ENCODE measurements around the gene SLC25A25. TPM values are rescaled to one million over a fixed set of nuclear protein-coding genes. Genes with fewer than 3 reads are reported as not detected.

The SLC25A25 gene
- total and polyA plus RNA-seq, 12 donors, result 2.3 to 20.7 (median 6.8) TPM

- Histone ChIP-seq H3K4me1 (peaks cover 14 to 72% (median 46%) of the 10 kb centered on the region in 9 donors), H3K27ac (peak overlapping the region in 4 of 10 donors; percentile 0 to 59 (median 24))
These were observed 23.5 kb downstream of the SLC25A25 start for GRCh38 chr9:128091571-128091970.

GRCh38 chr9:128092199-128092977, 24.4 kb downstream of the SLC25A25 start:
- TF ChIP-seq CTCF (IDR thresholded peaks at IDR 0.05), result no peak
- intact Hi-C loops (cut with DNase I), result no loop called here
- Histone ChIP-seq H3K9me3 (no peaks in the 10 kb centered on the region), H3K27ac (peak overlapping the region in 4 of 10 donors; percentile 0 to 97 (median 76)), H3K4me3 (no peak overlapping the region), H3K27me3 (no peaks in the 10 kb centered on the region), H3K36me3 (peaks cover 0 to 7% (median 0%) of the 10 kb centered on the region in 9 donors), H3K4me1 (peaks cover 14 to 80% (median 46%) of the 10 kb centered on the region in 9 donors)
- WGBS, 2 donors, result 82 to 90% methylated on average over 16 of the region's 16 CpGs
- ATAC-seq, result no peak
- no peak for DNase-seq

More at GRCh38 chr9:128091571-128091970, 23.5 kb downstream of the SLC25A25 start:
- TF ChIP-seq CTCF (IDR thresholded peaks at IDR 0.05), result no peak
- peaks cover 0 to 7% (median 0%) of the 10 kb centered on the region in 9 donors for H3K36me3 ChIP-seq
- H3K9me3 ChIP-seq, result no peaks in the 10 kb centered on the region
- DNase-seq, result no peak
- intact Hi-C loops (cut with DNase I), result no loop called here
- peak overlapping the region in 5 of 10 donors; percentile 18 to 29 (median 26) for H3K4me3 ChIP-seq
- H3K27me3 ChIP-seq, result no peaks in the 10 kb centered on the region
- ATAC-seq, result no peak
- WGBS, 2 donors, result 40 to 47% methylated on average over 13 of the region's 13 CpGs

DNA sequence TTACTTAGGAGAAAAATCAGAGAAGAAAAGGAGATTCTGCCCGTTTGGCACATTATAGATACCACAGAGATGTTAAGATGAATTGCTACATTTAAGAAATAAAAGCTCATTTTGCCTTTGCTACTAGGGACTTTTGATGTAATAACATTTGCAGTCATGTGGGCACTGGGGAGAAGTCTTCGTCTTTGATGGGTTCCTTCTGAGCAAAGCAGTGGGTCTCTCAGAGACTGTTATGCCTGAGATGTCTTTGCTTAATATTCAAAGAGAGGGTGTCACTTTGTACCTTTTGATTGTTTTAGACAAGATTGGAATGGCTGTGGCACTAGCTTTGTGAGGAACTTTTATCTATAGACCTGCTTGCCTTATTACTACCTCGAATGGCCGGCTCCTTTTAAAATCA, 25.0 kb downstream of the SLC25A25 start:
- no peak for DNase-seq
- H3K27me3 ChIP-seq, result no peaks in the 10 kb centered on the region
- ATAC-seq, result no peak
- H3K4me3 ChIP-seq, result no peak overlapping the region
- peaks cover 0 to 2% (median 0%) of the 10 kb centered on the region in 9 donors for H3K36me3 ChIP-seq
- peaks cover 14 to 80% (median 52%) of the 10 kb centered on the region in 9 donors for H3K4me1 ChIP-seq
- H3K9me3 ChIP-seq, result no peaks in the 10 kb centered on the region
- 66 to 69% methylated on average over 4 of the region's 4 CpGs for WGBS, 2 donors
- no peak for TF ChIP-seq CTCF (IDR thresholded peaks at IDR 0.05)
- intact Hi-C loops (cut with DNase I), result no loop called here
- H3K27ac ChIP-seq, result peak overlapping the region in 6 of 10 donors; percentile 79 to 97 (median 90)

- H3K36me3 ChIP-seq, result no peaks in the 10 kb centered on the region
- H3K27ac ChIP-seq, result peak overlapping the region; percentile 44 to 97 (median 86)
- no peaks in the 10 kb centered on the region for H3K9me3 ChIP-seq
- intact Hi-C loops (cut with DNase I), result loop anchor here in 1 of 10 donors (1.0 kb wide), 1 partner anchor 26 kb away; the partner anchor contains the start of gene SLC25A25
- peak; percentile 77 to 88 (median 83) for ATAC-seq
- H3K27me3 ChIP-seq, result no peaks in the 10 kb centered on the region
- peaks cover 18 to 89% (median 65%) of the 10 kb centered on the region in 9 donors for H3K4me1 ChIP-seq
- no peak for TF ChIP-seq CTCF (IDR thresholded peaks at IDR 0.05)
- peak overlapping the region in 7 of 10 donors; percentile 6 to 37 (median 23) for H3K4me3 ChIP-seq
- DNase-seq, result peak; percentile 83 to 96
- 12 to 14% methylated on average over 8 of the region's 8 CpGs for WGBS, 2 donors
These were observed 26.3 kb downstream of the SLC25A25 start for GRCh38 chr9:128094166-128094949.
